ENCODE data around the gene GALP. TPM values are rescaled to one million over a fixed set of nuclear protein-coding genes. Genes with fewer than 3 reads are reported as not detected.
"Not testable (repeated sequence)": the region's sequence is repeated elsewhere in the genome, so short reads cannot be mapped to it uniquely, and the experiment has no call there.

The GALP gene
- total and polyA plus RNA-seq, 10 donors, result not detected

DNA sequence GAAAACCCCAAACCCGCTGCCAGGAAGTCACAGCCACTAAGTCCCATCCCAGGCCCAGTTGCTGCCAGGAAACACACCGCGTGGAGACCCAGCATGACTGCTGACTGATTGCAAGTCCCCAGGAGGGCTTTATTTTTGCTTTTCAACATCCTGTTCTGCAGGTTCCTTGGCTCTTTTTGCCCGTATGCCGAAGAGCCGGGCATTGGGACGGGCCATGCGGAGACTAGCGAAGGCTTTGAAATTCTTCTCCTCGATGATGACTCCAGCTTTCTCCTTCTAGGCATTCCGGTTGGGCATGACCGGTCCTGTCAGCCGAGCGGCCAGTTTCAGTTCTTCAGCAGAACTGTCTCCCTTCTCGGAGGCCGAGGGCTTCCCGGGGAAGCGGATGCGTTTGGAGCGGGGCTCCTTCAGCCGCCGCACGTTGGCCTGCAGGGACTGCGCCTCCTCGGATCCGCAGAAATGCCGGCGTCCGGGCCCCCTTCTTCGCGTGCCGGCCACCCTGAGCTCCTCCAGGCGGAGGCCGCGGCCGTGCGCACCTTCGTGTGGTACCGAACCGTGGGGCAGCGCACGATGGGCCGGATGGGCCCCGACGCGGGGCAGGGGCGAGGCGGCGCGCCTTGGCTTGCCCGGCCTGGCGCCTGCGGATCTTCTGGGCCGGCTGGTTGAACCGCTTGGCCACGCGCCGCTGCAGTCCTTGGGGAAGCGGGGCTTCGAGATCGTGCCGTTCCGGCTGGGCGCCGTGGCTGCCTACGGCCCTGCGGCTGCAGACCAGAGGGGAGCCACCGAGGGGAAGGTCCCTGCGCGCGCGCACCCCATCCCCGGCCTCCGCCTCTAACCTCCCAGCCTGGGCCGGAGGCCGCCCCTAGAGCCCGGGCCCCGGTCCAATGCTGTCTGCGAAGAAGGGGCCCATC, 41.5 kb downstream of the GALP start:
- 8 to 18% (median 11%) methylated on average over 34 to 79 of the region's 79 CpGs for WGBS, 5 donors
- Histone ChIP-seq H3K36me3 (peaks cover 0 to 20% (median 0%) of the 10 kb centered on the region in 6 donors), H3K4me1 (peaks cover 0 to 13% (median 9%) of the 10 kb centered on the region in 6 donors), H3K27me3 (replicated peaks in 1 of 7) (peaks cover 4 to 41% (median 8%) of the 10 kb centered on the region in 7 donors), H3K9me3 (no peaks in the 10 kb centered on the region), H3K4me3 (peak overlapping the region in 7 of 8 donors; percentile 13 to 64 (median 24)), H3K27ac (no peak overlapping the region)
- TF ChIP-seq, protein P1, sequence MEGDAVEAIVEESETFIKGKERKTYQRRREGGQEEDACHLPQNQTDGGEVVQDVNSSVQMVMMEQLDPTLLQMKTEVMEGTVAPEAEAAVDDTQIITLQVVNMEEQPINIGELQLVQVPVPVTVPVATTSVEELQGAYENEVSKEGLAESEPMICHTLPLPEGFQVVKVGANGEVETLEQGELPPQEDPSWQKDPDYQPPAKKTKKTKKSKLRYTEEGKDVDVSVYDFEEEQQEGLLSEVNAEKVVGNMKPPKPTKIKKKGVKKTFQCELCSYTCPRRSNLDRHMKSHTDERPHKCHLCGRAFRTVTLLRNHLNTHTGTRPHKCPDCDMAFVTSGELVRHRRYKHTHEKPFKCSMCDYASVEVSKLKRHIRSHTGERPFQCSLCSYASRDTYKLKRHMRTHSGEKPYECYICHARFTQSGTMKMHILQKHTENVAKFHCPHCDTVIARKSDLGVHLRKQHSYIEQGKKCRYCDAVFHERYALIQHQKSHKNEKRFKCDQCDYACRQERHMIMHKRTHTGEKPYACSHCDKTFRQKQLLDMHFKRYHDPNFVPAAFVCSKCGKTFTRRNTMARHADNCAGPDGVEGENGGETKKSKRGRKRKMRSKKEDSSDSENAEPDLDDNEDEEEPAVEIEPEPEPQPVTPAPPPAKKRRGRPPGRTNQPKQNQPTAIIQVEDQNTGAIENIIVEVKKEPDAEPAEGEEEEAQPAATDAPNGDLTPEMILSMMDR (IDR thresholded peaks at IDR 0.05 in 8 of 11, conservative IDR thresholded peaks at IDR 0.05 in 3 of 11), result no peak
- no peak for TF ChIP-seq POLR2A (IDR thresholded peaks at IDR 0.05)
- TF ChIP-seq POLR2AphosphoS5 (IDR thresholded peaks at IDR 0.05), result no peak
- intact Hi-C loops (cut with DNase I; ENCODE audit: low total_unique reads), result no loop called here
- DNase-seq, result no peak

DNA sequence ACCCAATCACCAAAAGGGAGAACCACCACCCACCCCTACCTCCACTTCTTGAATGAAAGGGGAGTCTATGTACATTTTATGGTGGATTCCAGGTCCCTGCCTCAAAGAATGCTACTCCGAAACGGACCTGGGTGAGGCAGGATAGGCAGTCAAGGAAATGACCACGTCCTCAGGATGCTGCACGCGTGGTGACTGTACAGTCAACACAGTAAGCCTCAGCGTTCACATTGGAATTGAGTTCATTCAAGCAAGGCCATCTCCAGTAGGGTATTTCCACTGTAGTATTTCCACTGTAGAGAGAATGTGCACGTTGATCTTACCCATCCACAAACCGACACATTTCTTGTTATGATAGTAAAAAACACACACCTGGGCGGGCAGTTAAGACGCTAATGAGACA, 43.2 kb downstream of the GALP start:
- WGBS, 5 donors, result 68 to 88% (median 82%) methylated on average over 10 of the region's 10 CpGs
- intact Hi-C loops (cut with DNase I; ENCODE audit: low total_unique reads), result no loop called here
- no peak for DNase-seq

DNA sequence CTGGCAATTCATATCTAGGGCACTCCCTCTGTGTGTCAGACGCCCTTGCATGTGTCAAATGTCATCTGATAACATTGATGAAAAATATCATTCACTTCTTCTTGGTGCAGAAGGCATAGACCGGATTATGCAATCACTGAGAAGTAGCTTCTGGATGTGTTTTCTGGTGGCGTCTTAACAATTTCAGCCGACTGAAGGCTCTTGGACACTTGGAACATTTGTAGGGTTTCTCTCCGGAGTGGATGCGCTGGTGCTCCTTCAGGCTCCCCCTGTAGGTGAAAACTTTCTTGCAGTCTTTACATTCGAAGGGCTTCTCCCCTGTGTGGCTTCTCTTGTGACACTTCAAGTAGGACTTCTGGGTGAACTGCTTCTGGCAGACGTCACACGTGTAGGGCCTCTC, 45.6 kb downstream of the GALP start:
- Histone ChIP-seq H3K4me1 (peaks cover 0 to 13% (median 9%) of the 10 kb centered on the region in 6 donors), H3K36me3 (peaks cover 0 to 34% (median 0%) of the 10 kb centered on the region in 6 donors), H3K27me3 (replicated peaks in 1 of 7) (peaks cover 4 to 22% (median 8%) of the 10 kb centered on the region in 7 donors)
- H3K4me3 ChIP-seq; H3K9me3 ChIP-seq; H3K27ac ChIP-seq; DNase-seq; intact Hi-C loops (cut with DNase I; ENCODE audit: low total_unique reads): not testable (repeated sequence)
- TF ChIP-seq, protein P1 (IDR thresholded peaks at IDR 0.05 in 8 of 11, conservative IDR thresholded peaks at IDR 0.05 in 3 of 11), result peak in 2 of 11 experiments; percentile 15 to 25
- 52 to 71% (median 69%) methylated on average over 9 of the region's 9 CpGs for WGBS, 5 donors

More for the DNA sequence above, 43.2 kb downstream of the GALP start:
- H3K27ac ChIP-seq, result no peak overlapping the region
- peaks cover 0 to 34% (median 0%) of the 10 kb centered on the region in 6 donors for H3K36me3 ChIP-seq
- TF ChIP-seq POLR2AphosphoS5 (IDR thresholded peaks at IDR 0.05), result no peak
- TF ChIP-seq, protein P1 (IDR thresholded peaks at IDR 0.05 in 8 of 11, conservative IDR thresholded peaks at IDR 0.05 in 3 of 11), result no peak
- no peak for TF ChIP-seq POLR2A (IDR thresholded peaks at IDR 0.05)
- no peak overlapping the region for H3K4me3 ChIP-seq
- H3K9me3 ChIP-seq, result no peaks in the 10 kb centered on the region
- peaks cover 0 to 13% (median 9%) of the 10 kb centered on the region in 6 donors for H3K4me1 ChIP-seq
- peaks cover 4 to 41% (median 8%) of the 10 kb centered on the region in 7 donors for H3K27me3 ChIP-seq (replicated peaks in 1 of 7)

DNA sequence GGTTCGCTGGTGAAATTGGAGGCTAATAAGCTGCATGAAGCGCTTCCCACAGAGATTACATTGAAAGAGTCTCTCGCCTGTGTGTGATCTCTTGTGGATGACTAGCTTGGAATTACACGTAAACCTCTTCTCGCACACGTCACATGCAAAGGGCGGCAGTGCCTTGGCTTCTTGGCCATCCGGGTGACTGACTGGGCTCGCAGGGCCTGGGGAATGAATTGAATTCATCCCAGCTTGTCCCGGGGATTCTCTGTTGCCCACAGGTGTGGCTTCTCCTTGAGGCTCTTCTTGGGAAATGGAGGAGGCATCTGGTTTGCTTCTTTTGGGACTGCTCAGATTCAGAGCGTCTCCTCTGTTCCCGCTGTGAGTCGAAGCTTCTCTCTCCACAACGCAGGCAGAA, 46.0 kb downstream of the GALP start:
- TF ChIP-seq, protein P1 (IDR thresholded peaks at IDR 0.05 in 8 of 11, conservative IDR thresholded peaks at IDR 0.05 in 3 of 11), result no peak
- TF ChIP-seq POLR2A (IDR thresholded peaks at IDR 0.05) (no peak), POLR2AphosphoS5 (IDR thresholded peaks at IDR 0.05) (no peak)

More for the DNA sequence above, 46.0 kb downstream of the GALP start:
- Histone ChIP-seq H3K4me1 (peaks cover 0 to 12% (median 9%) of the 10 kb centered on the region in 6 donors), H3K9me3 (no peaks in the 10 kb centered on the region), H3K27me3 (replicated peaks in 1 of 7) (peaks cover 4 to 18% (median 8%) of the 10 kb centered on the region in 7 donors), H3K4me3 (no peak overlapping the region), H3K27ac (no peak overlapping the region), H3K36me3 (peaks cover 0 to 34% (median 0%) of the 10 kb centered on the region in 6 donors)
- DNase-seq, result no peak
- intact Hi-C loops (cut with DNase I; ENCODE audit: low total_unique reads), result no loop called here
- 94 to 96% (median 96%) methylated on average over 14 of the region's 14 CpGs for WGBS, 5 donors

All from spleen (tissue), 11 donors.